ENCODE measurements around the gene ZNF555.
"Not testable (repeated sequence)": the region's sequence is repeated elsewhere in the genome, so short reads cannot be mapped to it uniquely, and the experiment has no call there.

ZNF555 gene

GRCh38 chr19:2867025-2867991 is 26.0 kb downstream of the ZNF555 start, which contains the start of gene ZNF556:
ZNF556 (plus strand) TSS chr19:2867335; CDS start chr19:2867422, 87 bp downstream.
- DNase-seq (ENCODE audit: low spot score): no peak

- DNase-seq (ENCODE audit: low spot score): no peak
Observed at GRCh38 chr19:2869618-2870017, 28.3 kb downstream of the ZNF555 start.

GRCh38 chr19:2872175-2872574 is 30.9 kb downstream of the ZNF555 start:
- not testable (repeated sequence) for DNase-seq (ENCODE audit: low spot score)

GRCh38 chr19:2877398-2878331 is 36.4 kb downstream of the ZNF555 start:
- no peak for DNase-seq (ENCODE audit: low spot score)

GRCh38 chr19:2883686-2884439 is 42.6 kb downstream of the ZNF555 start:
- DNase-seq (ENCODE audit: low spot score): no peak

GRCh38 chr19:2885736-2886135 is 44.5 kb downstream of the ZNF555 start:
- DNase-seq (ENCODE audit: low spot score): no peak

- DNase-seq (ENCODE audit: low spot score): peak; percentile 14
Observed at GRCh38 chr19:2887391-2887914, 46.2 kb downstream of the ZNF555 start.

- no peak for DNase-seq (ENCODE audit: low spot score)
Observed at GRCh38 chr19:2888731-2889224, 47.5 kb downstream of the ZNF555 start.

- not testable (repeated sequence) for DNase-seq (ENCODE audit: low spot score)
Observed at GRCh38 chr19:2890531-2890930, 49.3 kb downstream of the ZNF555 start.

GRCh38 chr19:2896694-2897093 is 55.4 kb downstream of the ZNF555 start:
- DNase-seq (ENCODE audit: low spot score): no peak

- peak; percentile 87 for DNase-seq (ENCODE audit: low spot score)
Observed at GRCh38 chr19:2900296-2901252, 59.3 kb downstream of the ZNF555 start, which contains the start of gene ZNF57. ZNF57 (plus strand) TSS chr19:2900928; CDS start chr19:2901046, 118 bp downstream.

- no peak for DNase-seq (ENCODE audit: low spot score)
Observed at GRCh38 chr19:2902590-2903218, 61.4 kb downstream of the ZNF555 start.

- DNase-seq (ENCODE audit: low spot score): not testable (repeated sequence)
Observed at GRCh38 chr19:2903326-2903725, 62.1 kb downstream of the ZNF555 start.

GRCh38 chr19:2905918-2906519 is 64.7 kb downstream of the ZNF555 start:
- DNase-seq (ENCODE audit: low spot score): no peak

GRCh38 chr19:2906631-2907195 is 65.4 kb downstream of the ZNF555 start:
- no peak for DNase-seq (ENCODE audit: low spot score)

Data from hematopoietic multipotent progenitor cell treated with erythropoietin and hydrocortisone succinate and interleukin-3 and kit ligand, for 17 days (in vitro differentiated cells).